Endothelial cell of umbilical vein (primary cell): Measurements from ENCODE around the gene OPA1. TPM values are rescaled to one million over a fixed set of nuclear protein-coding genes. Genes with fewer than 3 reads are reported as not detected.

Experiments used
- BruUV-seq: library from RNA; stranded (reverse); fragments of 400-500 nt; replicated peaks from 2 replicates; lab custom pipeline; 2021; lab: Mats Ljungman, UMichigan
- CTCF ChIA-PET: fragments of 300-600, 350-600 bp; sonication (Branson Sonifier 250); formaldehyde crosslinking; loops from one replicate; lab custom pipeline; 2021; ENCODE audit warnings: antibody characterized with exemption, inconsistent platforms; lab: Charles Lee
- POLR2A ChIA-PET: fragments of 300-600, 350-600 bp; sonication (Branson Sonifier 250); formaldehyde crosslinking; loops from one replicate; lab custom pipeline; 2021; ENCODE audit warnings: antibody characterized with exemption, inconsistent platforms; lab: Charles Lee
- DNase-seq: peaks from one replicate; pipeline ENCODE4 v3.0.0-alpha.2; 2011; ENCODE audit warnings: low read depth, low spot score
- FAIRE-seq: peaks from 2 replicates; lab custom pipeline; 2011; peaks lifted over from hg19 to GRCh38; lab: Jason Lieb, UNC
- H2AFZ ChIP-seq: 2 replicates; pipeline ENCODE4 v1.6.0; 2012; ENCODE audit warnings: low read depth, low read length, control low read depth, inconsistent platforms
- H3K27ac ChIP-seq: 2 replicates; pipeline ENCODE4 v1.5.1; 2011; ENCODE audit warnings: low read depth, mild to moderate bottlenecking, control low read depth, low read length, moderate library complexity; ENCODE audit not compliant: insufficient read depth
- H3K27me3 ChIP-seq, 2 experiments: 2 replicates each; pipeline versions ENCODE4 v1.6.0 to v1.6.1; 2011; ENCODE audit warnings: low read length in 2 of 2, mixed read lengths in 1 of 2; ENCODE audit not compliant: control insufficient read depth in 2 of 2, insufficient read depth in 2 of 2
- H3K36me3 ChIP-seq, 2 experiments: 2 replicates in 1 of 2; 3 replicates in 1 of 2; pipeline ENCODE4 v1.5.1; 2011; ENCODE audit warnings: low read length in 2 of 2, mild to moderate bottlenecking in 1 of 2, moderate library complexity in 1 of 2; ENCODE audit not compliant: control insufficient read depth in 2 of 2, insufficient read depth in 2 of 2; ENCODE audit errors: extremely low read depth in 1 of 2
- H3K4me1 ChIP-seq: 3 replicates; pipeline ENCODE4 v1.5.1; 2011; ENCODE audit warnings: mild to moderate bottlenecking, low read length; ENCODE audit not compliant: control insufficient read depth, insufficient read depth; ENCODE audit errors: extremely low read depth
- H3K4me2 ChIP-seq: 2 replicates; pipeline ENCODE4 v1.6.1; 2011; ENCODE audit warnings: low read length, control low read depth, mixed read lengths; ENCODE audit not compliant: insufficient read depth
- H3K4me3 ChIP-seq, 3 experiments: fragments of 200-600 bp in 1 of 3; sonication (generic), shearing (Covaris generic) in 1 of 3; replicated peaks in 1 of 3; 2 replicates each; pipeline ENCODE4 v1.5.1; 2011 to 2016; ENCODE audit warnings: control low read depth in 3 of 3, low read length in 3 of 3, mild to moderate bottlenecking in 2 of 3, inconsistent platforms in 1 of 3, low read depth in 1 of 3, moderate library complexity in 1 of 3; ENCODE audit not compliant: insufficient read depth in 1 of 3
- H3K79me2 ChIP-seq: 2 replicates; pipeline ENCODE4 v1.6.0; 2012; ENCODE audit warnings: low read length, inconsistent platforms; ENCODE audit not compliant: control insufficient read depth, insufficient read depth
- H3K9ac ChIP-seq: replicated peaks from 2 replicates; pipeline ENCODE3; 2011; ENCODE audit warnings: low read length, control low read depth; ENCODE audit not compliant: insufficient read depth; ENCODE audit errors: extremely low read depth
- H3K9me1 ChIP-seq: replicated peaks from 3 replicates; pipeline ENCODE4 v1.6.0; 2011; ENCODE audit warnings: mild to moderate bottlenecking, low read length; ENCODE audit not compliant: control insufficient read depth, insufficient read depth; ENCODE audit errors: extremely low read depth
- H3K9me3 ChIP-seq: replicated peaks from 2 replicates; pipeline ENCODE4 v1.5.1; 2012; ENCODE audit warnings: low read length, inconsistent platforms; ENCODE audit not compliant: control insufficient read depth, insufficient read depth
- H4K20me1 ChIP-seq: replicated peaks from 2 replicates; pipeline ENCODE3; 2011; ENCODE audit warnings: mild to moderate bottlenecking, low read length; ENCODE audit not compliant: control insufficient read depth, insufficient read depth; ENCODE audit errors: extremely low read depth
- EZH2 ChIP-seq: IDR thresholded peaks from 2 replicates; pipeline ENCODE4 v1.6.1; 2012; ENCODE audit warnings: borderline replicate concordance, low read depth, mild to moderate bottlenecking, moderate library complexity, low read length, inconsistent platforms; ENCODE audit not compliant: severe bottlenecking
- FOS ChIP-seq: IDR thresholded peaks from 2 replicates; pipeline ENCODE4 v1.6.1; 2011; ENCODE audit warnings: mild to moderate bottlenecking, low read length, moderate library complexity, borderline replicate concordance; ENCODE audit not compliant: insufficient read depth
- GATA2 ChIP-seq: IDR thresholded peaks from 2 replicates; pipeline ENCODE4 v1.7.0; 2011; ENCODE audit warnings: low read depth, mild to moderate bottlenecking, moderate library complexity, mixed read lengths, low read length; ENCODE audit not compliant: insufficient read length, insufficient read depth
- JUN ChIP-seq: IDR thresholded peaks from 2 replicates; pipeline ENCODE4 v1.6.1; 2011; ENCODE audit warnings: borderline replicate concordance, low read depth; ENCODE audit not compliant: insufficient read length, insufficient read depth
- MYC ChIP-seq: IDR thresholded peaks from one replicate; pipeline ENCODE4 v1.6.1; 2011; ENCODE audit warnings: mild to moderate bottlenecking, low read depth, low read length
- POLR2A ChIP-seq: IDR thresholded peaks from 2 replicates; pipeline ENCODE4 v1.6.1; 2012; ENCODE audit warnings: low read depth, mild to moderate bottlenecking, control low read depth, low read length
- POLR2AphosphoS5 ChIP-seq: IDR thresholded peaks from 2 replicates; pipeline ENCODE4 v1.6.1; 2012; ENCODE audit warnings: low read depth, mild to moderate bottlenecking, control low read depth, low read length, moderate library complexity; ENCODE audit not compliant: insufficient read depth
- dilution Hi-C: fragments of 300-500 bp; cut with MboI; formaldehyde crosslinking; loops from one replicate; pipeline ENCODE4 v1.15.0; 2019; ENCODE audit warnings: low sequenced_read_pairs; ENCODE audit not compliant: extremely low pct_ligation_motif_present
- intact Hi-C: fragments of 100-400 bp; cut with micrococcal nuclease; formaldehyde crosslinking; loops from one replicate; pipeline ENCODE4 v1.10.0; 2022
- polyA plus RNA-seq, 4 experiments: library from polyadenylated mRNA; depleted of rRNA in 3 of 4; stranded (reverse) in 3 of 4; unstranded in 1 of 4; fragments of >200 nt; gene quantifications; 2 replicates each; pipeline versions ENCODE4 v1.2.1 to v1.2.3, GENCODE V29; 2011 to 2012; ENCODE audit warnings: missing spikeins in 1 of 4
- total RNA-seq: library from RNA; stranded (reverse); gene quantifications from 2 replicates; pipeline ENCODE4 v1.2.3, GENCODE V29; 2021
- TF ChIP-seq, protein P1 (sequence below): IDR thresholded peaks from 2 replicates; pipeline ENCODE4 v1.6.1; 2011; ENCODE audit not compliant: insufficient read depth, insufficient read length
- TF ChIP-seq, protein P2 (sequence below), 2 donors: IDR thresholded peaks; 1 replicate in 1 of 2; 2 replicates in 1 of 2; pipeline ENCODE4 v1.5.1; 2011; ENCODE audit warnings: low read length in 2 of 2, mild to moderate bottlenecking in 2 of 2, moderate library complexity in 2 of 2, control low read depth in 1 of 2, inconsistent platforms in 1 of 2, low read depth in 1 of 2; ENCODE audit not compliant: insufficient read depth in 1 of 2; ENCODE audit errors: extremely low read depth in 1 of 2

The OPA1 gene
- total and polyA plus RNA-seq, 2 donors (not counting 3 experiments of a cell fraction or from before 2014, with no cell fraction given): 10.0 to 62.0 TPM

DNA sequence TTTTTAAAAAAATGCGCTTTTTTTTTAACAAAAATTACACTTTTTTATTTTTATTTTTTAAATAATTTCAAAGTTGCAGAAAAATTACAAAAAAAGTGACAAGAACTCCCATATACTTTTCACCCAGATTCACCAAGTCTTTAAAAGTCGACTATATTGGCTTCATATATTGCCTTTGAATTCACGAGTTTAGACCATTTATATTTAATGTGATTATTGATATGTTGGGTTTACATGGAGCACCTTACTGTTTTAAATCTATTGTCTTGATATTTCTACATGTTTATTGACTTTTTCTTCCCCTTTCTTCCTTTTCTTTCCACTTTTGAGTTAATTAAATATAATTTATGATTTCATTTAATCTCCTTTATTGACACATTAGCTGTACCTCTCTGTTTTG, 127.2 kb downstream of the OPA1 start:
- no peaks in the 10 kb centered on the region for H3K79me2 ChIP-seq
- dilution Hi-C loops: no loop called here
- H3K9me1 ChIP-seq: no peaks in the 10 kb centered on the region
- H3K4me2 ChIP-seq: no peak overlapping the region
- no peak overlapping the region for H2AFZ ChIP-seq
- intact Hi-C loops: no loop called here
- FAIRE-seq (no peak), DNase-seq (no peak)
- no peak overlapping the region for H3K27ac ChIP-seq
- ChIA-PET POLR2A (no interaction called here), CTCF (interaction anchor here (1.5 kb wide), 1 partner anchor 24 kb away, joined by 3 read pairs; no protein-coding TSS in a partner anchor)
- no peaks in the 10 kb centered on the region for H3K4me1 ChIP-seq
- no TSS peak for BruUV-seq
- H3K9ac ChIP-seq: no peak overlapping the region
- TF ChIP-seq POLR2A (no peak), MYC (no peak), JUN (no peak), POLR2AphosphoS5 (no peak), EZH2 (no peak), GATA2 (no peak), FOS (no peak)
- TF ChIP-seq, protein P1, sequence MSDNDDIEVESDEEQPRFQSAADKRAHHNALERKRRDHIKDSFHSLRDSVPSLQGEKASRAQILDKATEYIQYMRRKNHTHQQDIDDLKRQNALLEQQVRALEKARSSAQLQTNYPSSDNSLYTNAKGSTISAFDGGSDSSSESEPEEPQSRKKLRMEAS: no peak
- TF ChIP-seq, protein P2, sequence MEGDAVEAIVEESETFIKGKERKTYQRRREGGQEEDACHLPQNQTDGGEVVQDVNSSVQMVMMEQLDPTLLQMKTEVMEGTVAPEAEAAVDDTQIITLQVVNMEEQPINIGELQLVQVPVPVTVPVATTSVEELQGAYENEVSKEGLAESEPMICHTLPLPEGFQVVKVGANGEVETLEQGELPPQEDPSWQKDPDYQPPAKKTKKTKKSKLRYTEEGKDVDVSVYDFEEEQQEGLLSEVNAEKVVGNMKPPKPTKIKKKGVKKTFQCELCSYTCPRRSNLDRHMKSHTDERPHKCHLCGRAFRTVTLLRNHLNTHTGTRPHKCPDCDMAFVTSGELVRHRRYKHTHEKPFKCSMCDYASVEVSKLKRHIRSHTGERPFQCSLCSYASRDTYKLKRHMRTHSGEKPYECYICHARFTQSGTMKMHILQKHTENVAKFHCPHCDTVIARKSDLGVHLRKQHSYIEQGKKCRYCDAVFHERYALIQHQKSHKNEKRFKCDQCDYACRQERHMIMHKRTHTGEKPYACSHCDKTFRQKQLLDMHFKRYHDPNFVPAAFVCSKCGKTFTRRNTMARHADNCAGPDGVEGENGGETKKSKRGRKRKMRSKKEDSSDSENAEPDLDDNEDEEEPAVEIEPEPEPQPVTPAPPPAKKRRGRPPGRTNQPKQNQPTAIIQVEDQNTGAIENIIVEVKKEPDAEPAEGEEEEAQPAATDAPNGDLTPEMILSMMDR (IDR thresholded peaks at IDR 0.05; ENCODE audit: extremely low read depth in 1 of 2, insufficient read depth in 1 of 2, low read depth in 1 of 2, low read length in 2 of 2): no peak
- no peak overlapping the region for H3K4me3 ChIP-seq
- no peaks in the 10 kb centered on the region for H3K9me3 ChIP-seq
- peaks cover 5 to 9% of the 10 kb centered on the region in 2 experiments for H3K27me3 ChIP-seq
- H3K36me3 ChIP-seq: no peaks in the 10 kb centered on the region
- H4K20me1 ChIP-seq: no peaks in the 10 kb centered on the region
